ENCODE data around the gene ASB11. TPM values are rescaled to one million over a fixed set of nuclear protein-coding genes. Genes with fewer than 3 reads are reported as not detected.
"Not testable (repeated sequence)": the region's sequence is repeated elsewhere in the genome, so short reads cannot be mapped to it uniquely, and the experiment has no call there.

Gene ASB11
- total and polyA plus RNA-seq, 10 donors, result not detected

- 68 to 89% (median 74%) methylated on average over 3 of the region's 3 CpGs for WGBS, 5 donors
Measured at GRCh38 chrX:15311119-15311518, 4.3 kb downstream of the ASB11 start.

GRCh38 chrX:15310117-15310516 is 5.3 kb downstream of the ASB11 start:
- no peaks in the 10 kb centered on the region for H3K9me3 ChIP-seq
- H3K4me1 ChIP-seq, result no peaks in the 10 kb centered on the region
- no peak for TF ChIP-seq POLR2A (IDR thresholded peaks at IDR 0.05)
- TF ChIP-seq, protein P1, sequence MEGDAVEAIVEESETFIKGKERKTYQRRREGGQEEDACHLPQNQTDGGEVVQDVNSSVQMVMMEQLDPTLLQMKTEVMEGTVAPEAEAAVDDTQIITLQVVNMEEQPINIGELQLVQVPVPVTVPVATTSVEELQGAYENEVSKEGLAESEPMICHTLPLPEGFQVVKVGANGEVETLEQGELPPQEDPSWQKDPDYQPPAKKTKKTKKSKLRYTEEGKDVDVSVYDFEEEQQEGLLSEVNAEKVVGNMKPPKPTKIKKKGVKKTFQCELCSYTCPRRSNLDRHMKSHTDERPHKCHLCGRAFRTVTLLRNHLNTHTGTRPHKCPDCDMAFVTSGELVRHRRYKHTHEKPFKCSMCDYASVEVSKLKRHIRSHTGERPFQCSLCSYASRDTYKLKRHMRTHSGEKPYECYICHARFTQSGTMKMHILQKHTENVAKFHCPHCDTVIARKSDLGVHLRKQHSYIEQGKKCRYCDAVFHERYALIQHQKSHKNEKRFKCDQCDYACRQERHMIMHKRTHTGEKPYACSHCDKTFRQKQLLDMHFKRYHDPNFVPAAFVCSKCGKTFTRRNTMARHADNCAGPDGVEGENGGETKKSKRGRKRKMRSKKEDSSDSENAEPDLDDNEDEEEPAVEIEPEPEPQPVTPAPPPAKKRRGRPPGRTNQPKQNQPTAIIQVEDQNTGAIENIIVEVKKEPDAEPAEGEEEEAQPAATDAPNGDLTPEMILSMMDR (IDR thresholded peaks at IDR 0.05 in 8 of 11, conservative IDR thresholded peaks at IDR 0.05 in 3 of 11), result no peak
- no peak for TF ChIP-seq POLR2AphosphoS5 (IDR thresholded peaks at IDR 0.05)
- peaks cover 0 to 6% (median 0%) of the 10 kb centered on the region in 7 donors for H3K27me3 ChIP-seq (replicated peaks in 1 of 7)
- H3K4me3 ChIP-seq, result no peak overlapping the region
- peak overlapping the region in 4 of 8 donors; percentile 21 to 54 (median 39) for H3K27ac ChIP-seq
- WGBS, 5 donors, result 33 to 48% (median 46%) methylated on average over 3 of the region's 3 CpGs
- intact Hi-C loops (cut with DNase I; ENCODE audit: low total_unique reads), result no loop called here
- no peaks in the 10 kb centered on the region for H3K36me3 ChIP-seq
- no peak for DNase-seq

More at GRCh38 chrX:15311119-15311518, 4.3 kb downstream of the ASB11 start:
- intact Hi-C loops (cut with DNase I; ENCODE audit: low total_unique reads), result no loop called here
- no peaks in the 10 kb centered on the region for H3K36me3 ChIP-seq
- H3K9me3 ChIP-seq, result no peaks in the 10 kb centered on the region
- no peak for DNase-seq
- no peaks in the 10 kb centered on the region for H3K4me1 ChIP-seq
- TF ChIP-seq POLR2AphosphoS5 (IDR thresholded peaks at IDR 0.05), result no peak
- no peak for TF ChIP-seq POLR2A (IDR thresholded peaks at IDR 0.05)
- TF ChIP-seq, protein P1 (IDR thresholded peaks at IDR 0.05 in 8 of 11, conservative IDR thresholded peaks at IDR 0.05 in 3 of 11), result no peak
- no peak overlapping the region for H3K4me3 ChIP-seq
- H3K27me3 ChIP-seq (replicated peaks in 1 of 7), result peaks cover 0 to 6% (median 0%) of the 10 kb centered on the region in 7 donors
- peak overlapping the region in 2 of 8 donors; percentile 27 to 54 for H3K27ac ChIP-seq

DNA sequence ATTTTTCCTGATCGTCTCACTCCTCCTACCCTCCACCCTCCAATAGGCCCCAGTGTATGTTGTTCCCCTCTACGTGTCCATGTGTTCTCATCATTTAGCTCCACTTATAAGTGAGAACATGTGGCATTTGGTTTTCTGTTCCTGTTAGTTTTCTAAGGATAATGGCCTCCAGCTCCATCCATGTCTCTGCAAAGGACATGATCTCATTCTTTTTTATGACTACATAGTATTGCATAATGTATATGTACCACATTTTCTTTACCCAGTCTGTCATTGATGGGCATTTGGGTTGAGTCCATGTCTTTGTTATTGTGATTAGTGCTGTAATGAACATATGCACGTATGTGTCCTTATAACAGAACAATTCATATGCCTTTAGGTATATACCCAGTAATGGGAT is 9.5 kb downstream of the ASB11 start:
- DNase-seq; H3K27me3 ChIP-seq (replicated peaks in 1 of 7); H3K36me3 ChIP-seq; H3K4me1 ChIP-seq; H3K9me3 ChIP-seq; H3K4me3 ChIP-seq; H3K27ac ChIP-seq; intact Hi-C loops (cut with DNase I; ENCODE audit: low total_unique reads): not testable (repeated sequence)
- WGBS, 5 donors, result 71 to 100% (median 88%) methylated on average over 3 of the region's 3 CpGs

GRCh38 chrX:15301924-15302323 is 13.5 kb downstream of the ASB11 start:
- H3K36me3 ChIP-seq, result no peaks in the 10 kb centered on the region
- DNase-seq, result no peak
- H3K9me3 ChIP-seq, result no peaks in the 10 kb centered on the region
- TF ChIP-seq, protein P1 (IDR thresholded peaks at IDR 0.05 in 8 of 11, conservative IDR thresholded peaks at IDR 0.05 in 3 of 11), result no peak
- TF ChIP-seq POLR2AphosphoS5 (IDR thresholded peaks at IDR 0.05) (no peak), POLR2A (IDR thresholded peaks at IDR 0.05) (no peak)
- no peaks in the 10 kb centered on the region for H3K27me3 ChIP-seq (replicated peaks in 1 of 7)
- peaks cover 0 to 3% (median 0%) of the 10 kb centered on the region in 6 donors for H3K4me1 ChIP-seq
- WGBS, 5 donors, result 23 to 43% (median 37%) methylated on average over 2 to 4 of the region's 4 CpGs
- no peak overlapping the region for H3K4me3 ChIP-seq
- no peak overlapping the region for H3K27ac ChIP-seq
- intact Hi-C loops (cut with DNase I; ENCODE audit: low total_unique reads), result no loop called here

Measured in spleen (tissue), 11 donors.